HG02763 (cell line): ENCODE results near the gene NLRP7.
"Not testable (repeated sequence)": the region's sequence is repeated elsewhere in the genome, so short reads cannot be mapped to it uniquely, and the experiment has no call there.

ENCODE experiments used
- ATAC-seq: cut with Tn5 transposase; IDR thresholded peaks from one replicate; pipeline ENCODE4 v1.9.1; 2021; ENCODE audit warnings: mild to moderate bottlenecking, moderate library complexity; ENCODE audit not compliant: unreplicated experiment

NLRP7 gene

DNA sequence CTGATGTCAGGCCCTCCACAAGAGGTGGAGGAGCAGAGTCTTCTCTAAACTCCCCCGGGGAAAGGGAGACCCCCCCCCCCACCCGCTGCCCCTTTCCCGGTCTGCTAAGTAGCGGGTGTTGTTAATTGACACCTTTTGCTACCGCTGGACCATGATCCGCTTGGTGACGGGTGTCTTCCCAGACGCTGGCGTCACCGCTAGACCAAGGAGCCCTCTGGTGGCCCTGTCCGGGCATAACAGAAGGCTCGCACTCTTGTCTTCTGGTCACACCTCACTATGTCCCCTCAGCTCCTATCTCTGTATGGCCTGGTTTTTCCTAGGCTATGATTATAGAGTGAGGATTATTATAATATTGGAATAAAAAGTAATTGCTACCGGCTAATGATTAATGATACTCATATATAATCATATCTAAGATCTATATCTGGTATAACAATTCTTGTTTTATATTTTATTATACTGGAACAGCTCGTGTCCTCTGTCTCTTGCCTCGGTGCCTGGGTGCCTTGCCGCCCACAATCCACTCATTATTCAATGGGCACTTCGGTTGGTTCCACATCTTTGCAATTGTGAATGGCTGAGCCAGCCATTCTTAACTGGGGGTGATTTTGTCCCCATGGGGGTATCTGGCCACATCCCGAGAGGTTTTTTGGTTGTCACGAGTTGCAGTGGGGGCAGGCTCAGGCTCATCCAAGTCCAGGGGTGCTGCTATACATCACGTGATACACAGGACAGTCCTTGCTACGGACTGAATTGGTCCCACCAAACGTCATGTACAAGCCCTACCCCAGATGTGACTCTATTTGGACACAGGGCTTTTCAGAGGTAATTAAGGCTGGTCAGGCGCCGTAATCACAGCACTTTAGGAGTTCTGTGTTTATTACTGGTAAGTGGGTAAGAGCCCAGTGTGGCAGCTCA, 27.4 kb downstream of the NLRP7 start:
- ATAC-seq, result not testable (repeated sequence)

DNA sequence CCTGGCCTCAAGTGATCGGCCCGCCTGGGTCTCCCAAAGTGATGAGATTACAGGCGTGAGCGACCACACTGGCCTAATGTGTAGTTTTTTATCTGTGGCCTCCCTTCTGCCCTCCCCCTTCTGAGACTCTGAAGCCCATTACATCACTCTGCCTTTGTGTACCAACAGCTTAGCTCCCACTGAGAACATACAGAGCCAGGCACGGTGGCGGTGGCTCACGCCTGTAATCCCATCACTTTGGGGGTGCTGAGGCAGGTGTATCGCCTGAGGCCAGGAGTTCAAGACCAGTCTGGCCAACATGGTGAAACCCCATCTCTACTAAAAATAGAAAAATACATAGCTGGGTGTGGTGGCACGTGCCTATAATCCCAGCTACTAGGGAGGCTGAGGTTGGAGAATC, 28.8 kb downstream of the NLRP7 start:
- no peak for ATAC-seq

DNA sequence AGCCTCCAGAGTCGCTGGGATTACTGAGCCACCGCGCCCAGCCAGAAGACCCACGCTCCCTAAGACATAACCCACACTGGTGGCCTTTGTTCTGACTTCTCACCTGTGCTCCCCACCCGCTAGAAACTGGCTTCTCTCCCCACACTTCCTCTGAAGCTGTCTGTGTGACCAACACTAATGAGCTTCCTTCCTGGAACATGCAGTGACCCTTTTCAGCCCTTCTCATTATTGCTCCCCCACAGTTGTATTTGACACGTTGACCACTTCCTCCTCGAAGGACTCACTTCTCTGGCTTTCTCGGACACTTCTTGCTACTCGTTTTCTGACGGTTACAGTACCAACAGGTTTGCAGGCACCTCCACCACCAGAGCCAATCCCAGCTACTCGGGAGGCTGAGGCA, 30.5 kb downstream of the NLRP7 start:
- ATAC-seq, result no peak

DNA sequence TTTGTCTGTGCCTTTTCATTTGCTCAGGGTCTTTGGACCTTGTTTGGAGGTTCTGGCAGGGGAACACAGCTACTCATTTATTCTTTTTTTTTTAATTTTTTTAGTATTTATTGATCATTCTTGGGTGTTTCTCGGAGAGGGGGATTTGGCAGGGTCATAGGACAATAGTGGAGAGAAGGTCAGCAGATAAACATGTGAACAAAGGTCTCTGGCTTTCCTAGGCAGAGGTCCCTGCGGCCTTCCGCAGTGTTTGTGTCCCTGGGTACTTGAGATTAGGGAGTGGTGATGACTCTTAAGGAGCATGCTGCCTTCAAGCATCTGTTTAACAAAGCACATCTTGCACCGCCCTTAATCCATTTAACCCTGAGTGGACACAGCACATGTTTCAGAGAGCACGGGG, 39.4 kb downstream of the NLRP7 start:
- not testable (repeated sequence) for ATAC-seq

DNA sequence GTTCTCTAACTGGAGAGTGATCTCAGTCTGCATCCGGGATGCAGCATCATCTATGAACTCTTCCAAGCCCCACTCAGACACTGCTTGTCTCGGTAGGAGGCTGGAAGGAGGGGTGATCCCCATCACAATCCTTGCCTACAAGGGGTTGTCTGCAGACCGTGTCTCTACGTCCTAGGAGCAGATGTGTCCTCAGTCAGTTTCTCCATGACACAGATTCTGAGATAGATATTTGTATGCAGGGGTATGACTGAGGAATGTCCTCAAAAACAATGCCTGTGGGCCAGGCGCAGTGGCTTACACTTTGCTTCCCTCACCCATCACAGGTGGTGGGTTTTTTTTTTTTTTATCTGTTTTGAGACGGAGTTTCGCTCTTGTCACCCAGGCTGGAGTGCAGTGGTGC, 40.5 kb downstream of the NLRP7 start:
- no peak for ATAC-seq

DNA sequence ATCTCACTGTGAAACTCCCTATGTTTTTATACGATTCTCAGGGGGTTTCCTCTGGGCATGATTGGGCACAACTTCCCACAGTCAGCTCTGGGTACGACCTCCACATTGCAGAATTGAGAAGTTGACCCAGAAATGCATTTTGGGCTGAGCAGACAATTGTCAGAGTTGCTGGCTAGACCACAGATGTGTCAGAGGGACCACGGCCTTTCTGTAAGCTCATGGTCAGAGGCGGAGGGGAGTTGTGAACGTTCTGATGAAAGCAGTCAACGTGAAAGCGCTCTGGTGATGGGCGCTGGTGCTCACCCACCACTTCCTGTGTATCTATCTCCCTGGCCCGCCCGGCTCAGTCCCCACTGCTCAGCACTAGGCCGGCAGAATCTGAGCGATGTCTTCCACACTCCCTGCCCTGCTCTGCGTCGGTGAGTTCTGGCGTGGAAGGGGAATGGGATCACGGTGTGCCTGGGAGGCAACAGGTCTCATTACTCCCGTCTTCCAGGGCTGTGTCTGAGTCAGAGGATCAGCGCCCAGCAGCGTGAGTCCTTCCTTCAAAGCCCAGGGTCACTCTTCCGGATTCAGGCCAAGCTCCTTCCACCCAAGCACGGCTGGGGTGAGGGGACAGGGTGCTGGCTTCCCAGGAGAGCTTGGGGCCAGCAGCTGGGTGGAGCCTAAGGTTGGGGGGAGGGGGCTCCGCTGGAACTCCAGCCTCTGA, 41.4 kb downstream of the NLRP7 start, which contains the start of gene NCR1:
NCR1 (plus strand) TSS at position 346 of the 709 bp plus-strand sequence; CDS start at position 386, 40 bp downstream.
- no peak for ATAC-seq

DNA sequence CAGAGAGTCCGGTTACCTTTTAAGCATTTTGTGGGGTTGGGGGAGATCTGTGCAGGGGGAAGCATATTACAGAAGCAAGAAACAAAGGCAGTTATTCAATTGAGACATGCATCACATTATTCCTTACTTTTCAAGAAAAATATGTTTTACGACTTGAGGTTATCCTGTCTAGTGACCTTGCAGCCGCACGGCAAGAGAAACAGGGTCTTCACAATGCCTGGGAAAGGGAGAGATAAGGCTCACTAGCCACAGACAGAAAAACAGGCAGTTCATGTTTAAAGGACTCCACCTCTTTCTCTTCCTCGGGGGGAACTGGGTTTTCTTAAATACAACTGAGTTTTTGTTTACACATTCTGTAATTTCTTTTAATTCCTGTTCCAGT, 41.9 kb downstream of the NLRP7 start:
- ATAC-seq, result no peak

DNA sequence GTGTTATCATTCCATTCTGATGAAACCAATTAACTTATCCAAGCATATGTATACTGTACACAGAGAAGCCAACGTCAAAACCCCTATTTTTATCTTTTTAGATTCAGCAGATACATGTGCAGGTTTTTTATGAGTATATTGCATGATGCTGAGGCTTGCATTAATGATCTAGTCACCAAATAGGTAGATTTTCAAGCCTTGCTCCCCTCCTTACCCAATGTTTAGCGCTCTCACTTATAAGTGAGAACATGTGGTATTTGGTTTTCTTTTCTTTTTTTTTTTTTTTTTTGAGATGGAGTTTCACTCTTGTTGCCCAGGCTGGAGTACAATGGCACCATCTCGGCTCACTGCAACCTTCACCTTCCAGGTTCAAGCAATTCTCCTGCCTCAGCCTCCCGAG, 43.1 kb downstream of the NLRP7 start:
- ATAC-seq, result not testable (repeated sequence)

DNA sequence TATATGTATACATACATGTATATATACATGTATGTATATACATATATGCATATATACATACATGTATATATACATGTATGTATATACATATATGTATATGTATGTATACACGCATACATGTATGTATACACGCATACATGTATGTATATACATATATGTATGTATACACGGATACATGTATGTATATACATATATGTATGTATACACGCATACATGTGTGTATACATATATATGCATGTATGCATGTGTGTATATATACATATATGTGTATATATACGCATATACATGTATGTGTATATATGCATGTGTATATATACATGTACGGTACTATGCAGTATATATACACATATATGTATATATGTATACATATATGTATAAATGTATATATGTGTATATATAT, 44.0 kb downstream of the NLRP7 start:
- ATAC-seq, result no peak

DNA sequence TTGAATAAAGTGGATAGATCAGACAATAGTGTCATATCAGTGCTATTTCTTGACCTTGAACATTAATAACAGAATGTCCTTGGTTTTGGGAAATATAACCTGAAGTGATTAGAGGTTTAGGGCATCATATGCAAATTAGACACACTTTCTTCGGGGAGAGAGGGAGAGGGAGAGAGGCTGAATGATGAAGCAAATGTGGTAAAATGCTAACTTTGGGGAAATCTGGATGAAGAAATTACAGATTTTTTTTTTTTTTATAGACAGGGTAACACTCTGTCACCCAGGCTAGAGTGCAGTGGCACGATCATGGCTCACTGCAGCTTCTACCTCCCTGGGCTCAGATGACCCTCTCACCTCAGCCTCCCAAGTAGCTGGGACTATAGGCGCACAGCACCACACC, 45.3 kb downstream of the NLRP7 start:
- ATAC-seq, result no peak

DNA sequence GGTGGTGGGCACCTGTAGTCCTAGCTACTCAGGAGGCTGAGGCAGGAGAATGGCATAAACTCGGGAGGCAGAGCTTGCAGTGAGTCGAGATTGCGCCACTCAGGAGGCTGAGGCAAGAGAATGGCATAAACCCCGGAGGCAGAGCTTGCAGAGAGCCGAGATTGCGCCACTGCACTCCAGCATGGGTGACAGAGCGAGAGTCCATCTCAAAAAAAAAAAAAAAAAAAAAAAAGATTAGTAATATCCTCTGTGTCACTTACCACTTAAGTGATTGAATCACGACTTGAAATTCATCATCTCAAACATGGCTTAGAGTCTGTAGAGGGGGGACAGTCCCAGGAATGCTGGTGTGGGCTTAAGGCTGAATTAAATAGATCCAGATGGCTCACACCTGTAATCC, 46.2 kb downstream of the NLRP7 start:
- ATAC-seq, result not testable (repeated sequence)

DNA sequence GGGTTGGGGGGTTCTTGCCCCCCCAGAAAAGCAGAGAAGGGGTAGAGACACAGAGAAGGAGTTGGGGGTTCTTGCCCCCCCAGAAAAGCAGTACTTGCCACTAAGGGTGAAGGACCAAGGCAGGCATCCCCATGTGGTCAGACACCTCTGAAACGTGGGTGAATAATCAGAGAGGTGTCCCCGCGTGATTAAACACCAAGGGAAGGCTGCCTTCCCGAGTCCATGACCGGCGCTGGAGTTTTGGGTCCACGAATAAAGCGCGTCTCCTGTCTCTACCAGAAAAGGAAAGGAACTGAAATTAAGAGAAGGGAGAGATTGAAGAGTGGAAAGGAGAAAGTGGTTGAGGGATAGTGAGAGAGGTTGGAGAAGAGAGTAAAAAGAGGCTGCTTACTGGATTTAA, 47.7 kb downstream of the NLRP7 start:
- not testable (repeated sequence) for ATAC-seq

DNA sequence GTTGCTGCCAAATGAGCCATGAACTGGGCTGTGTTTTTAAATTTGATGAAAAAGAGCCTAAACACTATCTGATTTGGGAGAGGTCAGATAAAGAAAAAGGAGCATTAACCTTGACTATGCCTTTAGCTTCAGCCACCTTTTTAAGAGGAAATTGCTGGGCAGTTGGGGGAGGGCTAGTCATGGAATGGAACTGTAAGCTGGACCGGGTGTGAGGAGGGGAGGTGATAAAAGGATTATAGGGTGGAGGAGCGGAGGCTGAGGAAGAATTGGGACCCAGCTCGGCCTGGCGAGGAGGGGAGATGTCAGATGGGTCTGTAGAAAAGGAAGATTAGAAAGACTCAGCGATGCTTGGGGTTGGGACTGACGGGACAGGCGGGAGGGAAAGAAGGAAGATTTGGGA, 48.6 kb downstream of the NLRP7 start:
- ATAC-seq, result not testable (repeated sequence)

DNA sequence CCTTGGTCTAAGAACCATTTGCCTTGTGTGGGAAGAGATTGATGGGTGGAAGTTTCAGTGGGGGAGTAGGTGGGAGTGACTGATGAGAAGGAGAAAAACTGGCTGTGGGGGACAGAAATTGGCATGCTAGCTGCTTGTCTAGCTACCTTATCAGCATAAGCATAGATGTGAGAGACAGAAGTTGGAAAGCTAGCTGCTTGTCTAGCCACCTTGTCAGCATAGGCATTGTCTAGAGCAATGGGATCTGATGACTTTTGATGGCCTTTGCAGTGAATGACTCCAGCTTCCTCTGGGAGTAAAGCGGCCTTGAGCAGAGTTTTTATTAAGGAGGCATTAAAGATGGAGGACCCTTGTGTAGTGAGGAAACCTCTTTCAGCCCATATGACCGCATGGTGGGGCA, 51.3 kb downstream of the NLRP7 start:
- ATAC-seq, result no peak

DNA sequence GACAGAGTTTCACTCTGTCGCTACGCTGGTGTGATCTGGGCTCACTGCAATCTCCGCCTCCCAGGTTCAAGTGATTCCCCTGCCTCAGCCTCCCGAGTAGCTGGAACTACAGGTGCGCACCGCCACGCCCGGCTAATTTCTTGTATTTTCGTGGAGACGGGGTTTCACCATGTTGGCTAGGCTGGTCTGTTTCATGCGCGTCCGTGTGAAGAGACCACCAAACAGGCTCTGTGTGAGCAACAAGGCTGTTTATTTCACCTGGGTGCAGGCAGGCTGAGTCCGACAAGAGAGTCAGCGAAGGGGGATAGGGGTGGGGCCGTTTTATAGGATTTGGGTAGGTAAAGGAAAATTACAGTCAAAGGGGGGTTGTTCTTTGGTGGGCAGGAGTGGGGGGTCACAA, 53.2 kb downstream of the NLRP7 start:
- ATAC-seq, result not testable (repeated sequence)

DNA sequence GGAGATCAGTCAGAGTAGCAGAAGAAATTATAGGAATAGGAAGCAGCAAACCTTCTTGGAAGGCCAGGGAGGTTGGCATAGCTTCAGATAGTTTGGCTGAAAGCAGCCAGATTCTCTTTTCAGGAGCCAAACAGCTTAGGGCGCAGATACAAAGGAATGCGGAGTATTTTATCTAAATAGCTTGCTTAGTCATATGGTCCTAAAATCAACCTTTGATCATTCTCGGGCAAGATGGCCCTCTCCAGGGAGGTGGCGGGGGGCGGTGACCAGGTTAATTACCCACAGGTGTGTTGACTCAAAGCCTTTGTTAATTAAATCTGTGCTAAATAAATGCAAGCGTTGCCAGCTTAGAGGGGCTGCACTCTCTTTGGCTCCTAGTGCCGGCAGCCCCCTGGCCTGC, 53.9 kb downstream of the NLRP7 start:
- ATAC-seq, result no peak

DNA sequence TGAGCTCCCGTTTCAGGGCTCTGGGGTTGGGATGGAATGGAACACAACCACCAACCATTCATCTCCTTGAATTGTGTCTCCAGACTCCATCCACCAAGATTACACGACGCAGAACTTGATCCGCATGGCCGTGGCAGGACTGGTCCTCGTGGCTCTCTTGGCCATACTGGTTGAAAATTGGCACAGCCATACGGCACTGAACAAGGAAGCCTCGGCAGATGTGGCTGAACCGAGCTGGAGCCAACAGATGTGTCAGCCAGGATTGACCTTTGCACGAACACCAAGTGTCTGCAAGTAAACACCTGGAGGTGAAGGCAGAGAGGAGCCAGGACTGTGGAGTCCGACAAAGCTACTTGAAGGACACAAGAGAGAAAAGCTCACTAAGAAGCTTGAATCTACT, 57.8 kb downstream of the NLRP7 start:
- ATAC-seq, result no peak

DNA sequence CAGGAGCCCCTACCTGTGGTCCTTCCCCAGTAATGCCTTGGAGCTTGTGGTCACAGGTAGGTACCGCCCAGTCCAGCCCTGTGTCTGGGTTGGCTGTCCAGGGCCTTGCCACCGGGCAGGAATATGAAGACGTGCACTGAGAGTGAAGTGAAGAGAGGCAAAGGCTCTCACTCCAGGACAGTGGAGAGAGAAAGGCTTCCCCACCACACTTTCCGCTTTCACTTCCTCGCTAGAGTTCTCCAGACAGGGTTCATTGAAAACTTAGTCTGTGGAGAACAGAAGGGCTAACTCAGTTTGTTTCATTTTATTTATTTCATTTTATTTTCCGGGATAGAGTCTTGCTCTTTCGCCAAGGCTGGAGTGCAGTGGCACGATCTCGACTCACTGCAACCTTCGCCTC, 59.1 kb downstream of the NLRP7 start:
- no peak for ATAC-seq

DNA sequence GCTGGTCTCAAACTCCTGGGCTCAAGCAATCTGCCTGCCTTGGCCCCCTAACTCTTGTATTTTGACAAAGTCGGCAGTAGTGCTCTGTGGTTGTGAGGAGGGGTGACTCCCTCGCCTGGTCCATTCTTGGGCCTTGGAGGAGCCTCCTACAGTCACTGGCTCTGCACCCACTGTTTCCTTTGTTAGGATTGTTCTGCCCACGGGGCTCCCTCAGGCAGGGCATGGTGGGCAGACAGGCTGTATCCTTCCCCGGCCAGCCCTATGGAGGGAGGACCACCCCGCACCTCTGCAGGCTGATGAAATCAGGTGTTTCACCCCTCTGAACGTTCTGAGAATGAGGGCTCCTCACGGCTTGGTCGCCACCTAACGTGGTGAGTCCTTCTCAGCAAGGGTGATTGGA, 64.1 kb downstream of the NLRP7 start:
- no peak for ATAC-seq

DNA sequence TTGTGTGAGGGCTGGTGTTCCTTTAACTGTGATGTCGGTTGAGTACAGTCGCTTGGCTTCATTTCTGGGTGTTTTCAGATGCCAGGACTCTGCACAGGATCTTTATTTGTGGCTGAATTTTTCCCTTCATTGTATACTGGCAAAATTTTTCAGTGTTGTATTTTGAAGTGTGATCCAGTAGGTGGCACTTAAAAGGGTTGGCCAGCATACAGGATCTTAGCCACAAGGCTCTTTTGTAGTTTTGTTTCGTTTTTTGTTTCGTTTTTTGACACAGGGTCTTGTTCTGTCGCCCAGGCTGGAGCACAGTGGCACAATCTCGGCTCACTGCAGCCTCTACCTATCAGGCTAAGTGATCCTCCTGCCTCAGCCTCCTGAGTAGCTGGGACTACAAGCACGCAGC, 64.6 kb downstream of the NLRP7 start:
- ATAC-seq, result no peak

DNA sequence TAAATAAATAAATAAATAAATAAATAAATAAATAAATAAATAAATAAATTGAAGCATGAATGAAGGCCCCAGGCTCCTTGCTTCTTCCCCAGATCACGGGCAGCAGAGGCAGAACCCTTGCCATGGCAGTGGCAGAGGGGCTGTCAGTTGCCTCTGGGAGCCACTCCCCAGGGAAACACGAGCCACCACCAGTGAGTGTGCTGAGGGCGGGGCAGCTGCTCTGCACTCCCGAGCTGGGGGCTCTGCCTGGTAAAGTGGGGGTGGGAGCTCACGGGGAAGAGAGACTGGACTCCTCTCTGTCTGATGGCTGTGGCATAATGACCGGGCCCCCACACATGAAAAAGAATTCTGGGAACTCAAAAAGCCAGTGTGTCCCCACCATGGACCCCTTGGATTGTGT, 65.4 kb downstream of the NLRP7 start:
- no peak for ATAC-seq

DNA sequence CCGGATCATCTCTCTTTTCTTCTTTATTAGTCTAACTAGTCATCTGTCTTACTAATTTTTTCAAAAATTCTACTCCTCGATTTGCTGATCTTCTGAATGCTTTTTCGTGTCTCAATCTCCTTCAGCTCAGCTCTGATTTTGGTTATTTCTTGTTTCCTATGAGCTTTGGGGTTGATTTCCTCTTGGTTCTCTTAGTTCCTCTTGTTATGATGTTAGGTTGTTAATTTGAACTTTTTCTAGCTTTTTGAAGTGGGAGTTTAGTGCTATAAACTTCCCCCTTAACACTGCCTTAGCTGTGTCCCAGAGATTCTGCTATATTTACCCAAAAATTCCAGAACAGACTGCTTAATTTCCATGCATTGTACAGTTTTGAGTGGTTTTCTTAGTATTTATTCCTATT, 69.9 kb downstream of the NLRP7 start:
- no peak for ATAC-seq
